Dedifferentiated amniotic fluid mesenchymal stem cell (primary cell): Measurements from ENCODE around the gene DNAAF8.

Experiments used
- DNase-seq: peaks from one replicate; pipeline ENCODE4 v3.0.0-alpha.2; 2016; ENCODE audit errors: extremely low spot score

The DNAAF8 gene

GRCh38 chr16:4695473-4696171, 38.7 kb upstream of the DNAAF8 start:
- no peak for DNase-seq

GRCh38 chr16:4696172-4696904, 38.0 kb upstream of the DNAAF8 start:
- no peak for DNase-seq

GRCh38 chr16:4696905-4697847, 37.2 kb upstream of the DNAAF8 start:
- DNase-seq: no peak

GRCh38 chr16:4697848-4698291, 36.5 kb upstream of the DNAAF8 start:
- no peak for DNase-seq

- DNase-seq: no peak
Observed at GRCh38 chr16:4698321-4699045, 35.9 kb upstream of the DNAAF8 start.

- DNase-seq: no peak
Observed at GRCh38 chr16:4699046-4699556, 35.2 kb upstream of the DNAAF8 start.

- no peak for DNase-seq
Observed at GRCh38 chr16:4700380-4700996, 33.8 kb upstream of the DNAAF8 start.

- DNase-seq: no peak
Observed at GRCh38 chr16:4700997-4701743, 33.2 kb upstream of the DNAAF8 start.

- no peak for DNase-seq
Observed at GRCh38 chr16:4701791-4702465, 32.4 kb upstream of the DNAAF8 start.

- no peak for DNase-seq
Observed at GRCh38 chr16:4702466-4702808, 31.9 kb upstream of the DNAAF8 start.

GRCh38 chr16:4703906-4704305, 30.4 kb upstream of the DNAAF8 start:
- no peak for DNase-seq

GRCh38 chr16:4704491-4704890, 29.8 kb upstream of the DNAAF8 start:
- DNase-seq: no peak

GRCh38 chr16:4704913-4705312, 29.4 kb upstream of the DNAAF8 start:
- DNase-seq: no peak

- DNase-seq: no peak
Observed at GRCh38 chr16:4706871-4707270, 27.5 kb upstream of the DNAAF8 start.

GRCh38 chr16:4709481-4709880, 24.9 kb upstream of the DNAAF8 start:
- no peak for DNase-seq

GRCh38 chr16:4713663-4714501, 20.5 kb upstream of the DNAAF8 start:
- no peak for DNase-seq

GRCh38 chr16:4714996-4715395, 19.3 kb upstream of the DNAAF8 start:
- DNase-seq: no peak

GRCh38 chr16:4718466-4718865, 15.9 kb upstream of the DNAAF8 start:
- no peak for DNase-seq
